Psoas muscle (tissue), 8 donors: Measurements from ENCODE around the gene TPPP3. TPM values are rescaled to one million over a fixed set of nuclear protein-coding genes. Genes with fewer than 3 reads are reported as not detected.

ENCODE experiments used
- ATAC-seq, 4 donors: fragments of 200-7000 bp; cut with Tn5 transposase; one replicate each; pipeline ENCODE4 v1.9.1; 2020; ENCODE audit warnings: moderate library complexity in 3 of 4, mild to moderate bottlenecking in 2 of 4
- DNase-seq, 2 donors: peaks; one replicate each; pipeline ENCODE4 v3.0.0-alpha.2; 2020
- H3K27ac ChIP-seq: fragments of 200-600 bp; one replicate; pipeline ENCODE4 v1.8.0; 2022
- H3K27me3 ChIP-seq, 3 donors: fragments of 200-600 bp in 1 of 3; one replicate each; pipeline versions ENCODE4 v1.6.1 to v1.8.0; 2013 to 2022; ENCODE audit warnings: low read length in 2 of 3, mild to moderate bottlenecking in 2 of 3, moderate library complexity in 1 of 3; ENCODE audit not compliant: insufficient read depth in 3 of 3
- H3K36me3 ChIP-seq, 2 donors: fragments of 200-600 bp in 1 of 2; one replicate each; pipeline versions ENCODE4 v1.6.1 to v1.8.0; 2013 to 2022; ENCODE audit warnings: low read depth in 1 of 2, mild to moderate bottlenecking in 1 of 2, moderate library complexity in 1 of 2; ENCODE audit not compliant: insufficient read depth in 1 of 2
- H3K4me1 ChIP-seq: fragments of 200-600 bp; one replicate; pipeline ENCODE4 v1.8.0; 2022
- H3K4me3 ChIP-seq: fragments of 200-600 bp; one replicate; pipeline ENCODE4 v1.8.0; 2022; ENCODE audit warnings: mild to moderate bottlenecking
- H3K9me3 ChIP-seq: fragments of 200-600 bp; one replicate; pipeline ENCODE4 v1.8.0; 2022
- CTCF ChIP-seq: fragments of 200-600 bp; IDR thresholded peaks from one replicate; pipeline ENCODE4 v1.8.0; 2022; ENCODE audit warnings: antibody characterized with exemption
- WGBS, 3 donors: extraction: QIAGEN DNeasy Blood & Tissue Kit; methylation state at CpG; one replicate each; pipeline versions ENCODE4 v1.1.6 to v1.1.7; 2013; 5-methylcytosine and 5-hydroxymethylcytosine counted together
- intact Hi-C, 2 donors: fragments of 100-400 bp; cut with DNase I; formaldehyde crosslinking; loops; one replicate each; pipeline versions ENCODE4 v1.11.0 to v1.14.2; 2022
- polyA plus RNA-seq, 3 donors: library from polyadenylated mRNA; stranded (reverse); fragments of 200-250 nt; gene quantifications; one replicate each; pipeline ENCODE4 v1.2.3, GENCODE V29; 2013
- total RNA-seq, 4 donors: library from RNA; stranded (reverse); fragmentation: NEBNext Ultra II Directional in 2 of 4; extraction: Animal tissue kit (Norgen Biotek cat#: 25700) in 2 of 4; gene quantifications; one replicate each; pipeline versions ENCODE4 v1.2.1 to v1.2.4, GENCODE V29; 2021 to 2023
- donor health status: healthy with polysubstance abuse.
- donor health status: DM: no; HTN: no; CAD: no; lungs with moderate emphysema.
- donor health status: Bipolar disorder and iron deficiency.
- donor health status: healthy.
- donor health status: DM: yes; HTN: yes; CAD: no.
- donor health status: DM: no; HTN: no; CAD: no.
- donor health status: DM: no; HTN: no; CAD: no.
- donor health status: DM: yes; HTN: yes; CAD: no.

TPPP3 gene
- total and polyA plus RNA-seq, 7 donors = 5.3 to 36.4 (median 21.4) TPM

GRCh38 chr16:67438824-67439393, 45.6 kb upstream of the TPPP3 start:
- Histone ChIP-seq H3K4me1 (peaks cover 27% of the 10 kb centered on the region), H3K9me3 (no peaks in the 10 kb centered on the region), H3K27me3 (no peaks in the 10 kb centered on the region), H3K27ac (no peak overlapping the region), H3K4me3 (no peak overlapping the region), H3K36me3 (peaks cover 0 to 39% of the 10 kb centered on the region in 2 donors)
- 94 to 97% (median 95%) methylated on average over 19 of the region's 19 CpGs for WGBS, 3 donors
- intact Hi-C loops = no loop called here
- TF ChIP-seq CTCF = no peak
- no peak for ATAC-seq
- DNase-seq = no peak

GRCh38 chr16:67438098-67438791, 44.9 kb upstream of the TPPP3 start:
- Histone ChIP-seq H3K9me3 (no peaks in the 10 kb centered on the region), H3K4me1 (peaks cover 21% of the 10 kb centered on the region), H3K4me3 (no peak overlapping the region), H3K36me3 (peaks cover 0 to 39% of the 10 kb centered on the region in 2 donors), H3K27me3 (no peaks in the 10 kb centered on the region), H3K27ac (no peak overlapping the region)
- no peak for TF ChIP-seq CTCF
- intact Hi-C loops = no loop called here
- ATAC-seq (no peak), DNase-seq (no peak)
- WGBS, 3 donors = 95 to 97% (median 96%) methylated on average over 20 of the region's 20 CpGs

- Histone ChIP-seq H3K4me1 (peaks cover 13% of the 10 kb centered on the region), H3K9me3 (no peaks in the 10 kb centered on the region), H3K27me3 (no peaks in the 10 kb centered on the region), H3K27ac (no peak overlapping the region), H3K36me3 (peaks cover 0 to 39% of the 10 kb centered on the region in 2 donors), H3K4me3 (no peak overlapping the region)
- WGBS, 3 donors = 92 to 95% (median 94%) methylated on average over 4 of the region's 4 CpGs
- TF ChIP-seq CTCF = no peak
- ATAC-seq = no peak
- intact Hi-C loops = no loop called here
- no peak for DNase-seq
Observed at GRCh38 chr16:67437513-67437912, 44.2 kb upstream of the TPPP3 start.

GRCh38 chr16:67436640-67437193, 43.4 kb upstream of the TPPP3 start:
- intact Hi-C loops = no loop called here
- H3K27me3 ChIP-seq = no peaks in the 10 kb centered on the region
- no peak for TF ChIP-seq CTCF
- no peak for ATAC-seq
- no peaks in the 10 kb centered on the region for H3K9me3 ChIP-seq
- H3K27ac ChIP-seq = no peak overlapping the region
- H3K4me3 ChIP-seq = no peak overlapping the region
- WGBS, 3 donors = 97% methylated on average over 23 of the region's 23 CpGs
- no peak for DNase-seq
- H3K36me3 ChIP-seq = peaks cover 0 to 39% of the 10 kb centered on the region in 2 donors
- peaks cover 6% of the 10 kb centered on the region for H3K4me1 ChIP-seq
